IMR-90 (cell line): ENCODE results near the gene GMPR.

Experiments used
- CTCF ChIP-seq: conservative IDR thresholded peaks from 2 replicates; pipeline ENCODE4 v1.5.1; 2012; ENCODE audit warnings: mild to moderate bottlenecking, low read depth, low read length, improper control_type of control experiment
- ELK1 ChIP-seq: fragments of 150-350 bp; IDR thresholded peaks from 2 replicates; pipeline ENCODE4 v1.6.1; 2016; ENCODE audit warnings: low read depth, mild to moderate bottlenecking, low read length, moderate library complexity, borderline replicate concordance
- MAFK ChIP-seq: IDR thresholded peaks from 2 replicates; pipeline ENCODE4 v1.6.1; 2012; ENCODE audit warnings: low read depth, low read length, improper control_type of control experiment
- POLR2A ChIP-seq: IDR thresholded peaks from 2 replicates; pipeline ENCODE4 v1.6.1; 2012; ENCODE audit warnings: mild to moderate bottlenecking, low read depth, low read length
- SMC3 ChIP-seq: fragments of 150-350 bp; IDR thresholded peaks from 2 replicates; pipeline ENCODE4 v1.6.1; 2016; ENCODE audit warnings: low read depth, mild to moderate bottlenecking, antibody characterized with exemption, low read length, moderate library complexity
- USF2 ChIP-seq: fragments of 150-350 bp; IDR thresholded peaks from 2 replicates; pipeline ENCODE4 v1.6.1; 2017; ENCODE audit warnings: mild to moderate bottlenecking, antibody characterized with exemption, low read length, low read depth

GRCh38 chr6:16318953-16319720, 80.8 kb downstream of the GMPR start:
- TF ChIP-seq CTCF (no peak), USF2 (no peak), ELK1 (no peak), MAFK (no peak), POLR2A (no peak), SMC3 (no peak)
